Panc1 (cell line): ENCODE measurements around the gene ZMIZ2. TPM values are rescaled to one million over a fixed set of nuclear protein-coding genes. Genes with fewer than 3 reads are reported as not detected.

Experiments
- ATAC-seq: fragments of 200-7000 bp; cut with Tn5 transposase; 2 replicates; pipeline ENCODE4 v1.9.1; 2020; ENCODE audit warnings: mild to moderate bottlenecking, moderate library complexity
- BruUV-seq: library from RNA; stranded (reverse); fragments of 400-500 nt; replicated peaks from 2 replicates; lab custom pipeline; 2021; lab: Mats Ljungman, UMichigan
- CTCF ChIA-PET: fragments of 300-600 bp; sonication (Branson Sonifier 250); formaldehyde crosslinking; loops from one replicate; lab custom pipeline; 2022; ENCODE audit warnings: antibody characterized with exemption; lab: Charles Lee
- POLR2A ChIA-PET: fragments of 300-600 bp; sonication (Branson Sonifier 250); formaldehyde crosslinking; loops from one replicate; lab custom pipeline; 2022; ENCODE audit warnings: antibody characterized with exemption; lab: Charles Lee
- DNase-seq: peaks from one replicate; pipeline ENCODE4 v3.0.0-alpha.2; 2010; ENCODE audit warnings: low read depth, low spot score
- H3K27ac ChIP-seq: 2 replicates; pipeline ENCODE4 v1.5.1; 2011; ENCODE audit warnings: mild to moderate bottlenecking, low read length, inconsistent platforms
- H3K27me3 ChIP-seq: fragments of 200-500 bp; sonication (Bioruptor generic); 2 replicates; pipeline ENCODE4 v1.6.0; 2014; ENCODE audit warnings: low read length, inconsistent platforms; ENCODE audit not compliant: control insufficient read depth, insufficient read depth
- H3K36me3 ChIP-seq: fragments of 200-500 bp; sonication (Bioruptor generic); 2 replicates; pipeline ENCODE4 v1.5.1; 2014; ENCODE audit warnings: inconsistent platforms, mild to moderate bottlenecking, low read length, moderate library complexity; ENCODE audit not compliant: control insufficient read depth, insufficient read depth
- H3K4me1 ChIP-seq: 2 replicates; pipeline ENCODE4 v1.5.1; 2011; ENCODE audit warnings: inconsistent platforms, mild to moderate bottlenecking, low read length, moderate library complexity; ENCODE audit not compliant: control insufficient read depth, insufficient read depth
- H3K4me3 ChIP-seq, 2 experiments: 2 replicates each; pipeline ENCODE4 v1.5.1; 2011 to 2012; ENCODE audit warnings: low read depth in 2 of 2, low read length in 2 of 2, mild to moderate bottlenecking in 2 of 2, inconsistent platforms in 1 of 2, moderate library complexity in 1 of 2
- H3K9me3 ChIP-seq: fragments of 200-500 bp; sonication (Bioruptor generic); 2 replicates; pipeline ENCODE4 v1.5.1; 2014; ENCODE audit warnings: low read depth, mild to moderate bottlenecking, inconsistent platforms, low read length, moderate library complexity; ENCODE audit not compliant: control insufficient read depth, insufficient read depth
- CTCF ChIP-seq: fragments of 450-650 bp; IDR thresholded peaks from 2 replicates; pipeline ENCODE4 v1.5.1; 2017; ENCODE audit warnings: mild to moderate bottlenecking
- POLR2AphosphoS5 ChIP-seq: IDR thresholded peaks from 2 replicates; pipeline ENCODE4 v1.6.1; 2012; ENCODE audit warnings: mild to moderate bottlenecking, low read depth, low read length, moderate library complexity
- SIN3A ChIP-seq: IDR thresholded peaks from 2 replicates; pipeline ENCODE4 v1.6.1; 2012; ENCODE audit warnings: low read depth, mild to moderate bottlenecking, low read length, moderate library complexity, borderline replicate concordance; ENCODE audit not compliant: insufficient read depth
- TCF7L2 ChIP-seq: IDR thresholded peaks from 2 replicates; pipeline ENCODE4 v1.6.1; 2011; ENCODE audit warnings: mild to moderate bottlenecking, low read depth, low read length, inconsistent platforms
- in situ Hi-C: cut with HindIII; loops from 2 replicates; pipeline ENCODE4 v1.10.0; 2016; ENCODE audit warnings: low sequenced_read_pairs, low pct_unique_long_range_greater_than_20kb
- intact Hi-C: fragments of 100-400 bp; cut with micrococcal nuclease; formaldehyde crosslinking; loops from one replicate; pipeline ENCODE4 v1.10.0; 2022; ENCODE audit not compliant: unreplicated experiment
- total RNA-seq: library from RNA; stranded (reverse); gene quantifications from one replicate; pipeline ENCODE4 v1.2.1, GENCODE V29; 2021; ENCODE audit not compliant: unreplicated experiment

Gene ZMIZ2
- total RNA-seq, 1 experiment from 2014 or later: 137 TPM

GRCh38 chr7:44727158-44727936 is 21.3 kb upstream of the ZMIZ2 start:
- ATAC-seq: 0 out of 2 replicates have a peak, but pooled peaks have one; percentile 59
- Histone ChIP-seq H3K36me3 (no peaks in the 10 kb centered on the region), H3K4me1 (no peaks in the 10 kb centered on the region), H3K27ac (no peak overlapping the region), H3K9me3 (no peaks in the 10 kb centered on the region), H3K27me3 (no peaks in the 10 kb centered on the region), H3K4me3 (no peak overlapping the region)
- POLR2A ChIA-PET: no interaction called here
- in situ Hi-C loops: no loop called here
- intact Hi-C loops: no loop called here
- BruUV-seq: no TSS peak
- CTCF ChIA-PET: no interaction called here
- no peak for DNase-seq
- TF ChIP-seq TCF7L2: no peak
- no peak for TF ChIP-seq POLR2AphosphoS5
- TF ChIP-seq SIN3A: no peak
- no peak for TF ChIP-seq CTCF

- intact Hi-C loops: no loop called here
- CTCF ChIA-PET: no interaction called here
- no peak for ATAC-seq
Observed at GRCh38 chr7:44727937-44728262, 20.7 kb upstream of the ZMIZ2 start.

More at GRCh38 chr7:44727937-44728262, 20.7 kb upstream of the ZMIZ2 start:
- in situ Hi-C loops: no loop called here
- H3K36me3 ChIP-seq: no peaks in the 10 kb centered on the region
- TF ChIP-seq POLR2AphosphoS5 (no peak), CTCF (no peak)
- no peaks in the 10 kb centered on the region for H3K27me3 ChIP-seq
- no TSS peak for BruUV-seq
- H3K27ac ChIP-seq: no peak overlapping the region
- no peak overlapping the region for H3K4me3 ChIP-seq
- no peak for DNase-seq
- H3K9me3 ChIP-seq: no peaks in the 10 kb centered on the region
- no peaks in the 10 kb centered on the region for H3K4me1 ChIP-seq
- POLR2A ChIA-PET: no interaction called here
